ENCODE measurements around the gene HAPLN3.

Gene HAPLN3

GRCh38 chr15:88845616-88846015 lies 49.7 kb downstream of the HAPLN3 start:
- Mint-ChIP-seq H3K4me3 (no peak overlapping the region), H3K9me3 (no peaks in the 10 kb centered on the region), H3K4me1 (no peaks in the 10 kb centered on the region), H3K27me3 (no peaks in the 10 kb centered on the region), H3K27ac (no peak overlapping the region), H3K36me3 (no peaks in the 10 kb centered on the region)
- CTCF ChIA-PET: interaction anchor here (1.9 kb wide), 1 partner anchor 11 kb away, joined by 6 read pairs; no protein-coding TSS in a partner anchor
- DNase-seq: no peak

GRCh38 chr15:88844749-88845386 lies 50.5 kb downstream of the HAPLN3 start:
- Mint-ChIP-seq H3K4me1 (no peaks in the 10 kb centered on the region), H3K36me3 (no peaks in the 10 kb centered on the region), H3K27ac (no peak overlapping the region), H3K4me3 (no peak overlapping the region), H3K27me3 (no peaks in the 10 kb centered on the region), H3K9me3 (no peaks in the 10 kb centered on the region)
- CTCF ChIA-PET: interaction anchor here (0.6 to 1.9 kb wide), 2 partner anchors 10 to 656 kb away, joined by 4 to 6 read pairs; no protein-coding TSS in a partner anchor
- DNase-seq: no peak

- H3K4me1 Mint-ChIP-seq: no peaks in the 10 kb centered on the region
- no peaks in the 10 kb centered on the region for H3K9me3 Mint-ChIP-seq
- CTCF ChIA-PET: interaction anchor here (1.9 kb wide), 1 partner anchor 9 kb away, joined by 6 read pairs; no protein-coding TSS in a partner anchor
- no peak overlapping the region for H3K27ac Mint-ChIP-seq
- H3K36me3 Mint-ChIP-seq: no peaks in the 10 kb centered on the region
- no peaks in the 10 kb centered on the region for H3K27me3 Mint-ChIP-seq
- H3K4me3 Mint-ChIP-seq: no peak overlapping the region
- DNase-seq: no peak
These were observed 52.0 kb downstream of the HAPLN3 start for GRCh38 chr15:88843334-88843733.

- no peak for DNase-seq
- no peaks in the 10 kb centered on the region for H3K9me3 Mint-ChIP-seq
- CTCF ChIA-PET: no interaction called here
- no peak overlapping the region for H3K27ac Mint-ChIP-seq
- no peaks in the 10 kb centered on the region for H3K4me1 Mint-ChIP-seq
- H3K36me3 Mint-ChIP-seq: no peaks in the 10 kb centered on the region
- no peak overlapping the region for H3K4me3 Mint-ChIP-seq
- no peaks in the 10 kb centered on the region for H3K27me3 Mint-ChIP-seq
These were observed 53.2 kb downstream of the HAPLN3 start for GRCh38 chr15:88842156-88842555.

GRCh38 chr15:88841236-88841635 lies 54.1 kb downstream of the HAPLN3 start:
- Mint-ChIP-seq H3K27ac (no peak overlapping the region), H3K9me3 (no peaks in the 10 kb centered on the region), H3K27me3 (no peaks in the 10 kb centered on the region), H3K4me1 (no peaks in the 10 kb centered on the region), H3K36me3 (no peaks in the 10 kb centered on the region), H3K4me3 (no peak overlapping the region)
- no peak for DNase-seq
- CTCF ChIA-PET: interaction anchor here (0.6 kb wide), 1 partner anchor 238 kb away, joined by 3 read pairs; no protein-coding TSS in a partner anchor

GRCh38 chr15:88839961-88840360 lies 55.4 kb downstream of the HAPLN3 start:
- CTCF ChIA-PET: interaction anchor here (1.2 kb wide), 1 partner anchor 30 kb away, joined by 5 read pairs; no protein-coding TSS in a partner anchor
- H3K27me3 Mint-ChIP-seq: no peaks in the 10 kb centered on the region
- H3K9me3 Mint-ChIP-seq: no peaks in the 10 kb centered on the region
- H3K4me1 Mint-ChIP-seq: no peaks in the 10 kb centered on the region
- DNase-seq: no peak
- no peak overlapping the region for H3K27ac Mint-ChIP-seq
- no peaks in the 10 kb centered on the region for H3K36me3 Mint-ChIP-seq
- H3K4me3 Mint-ChIP-seq: no peak overlapping the region

GRCh38 chr15:88839146-88839545 lies 56.2 kb downstream of the HAPLN3 start:
- CTCF ChIA-PET: interaction anchor here (1.2 kb wide), 1 partner anchor 31 kb away, joined by 5 read pairs; no protein-coding TSS in a partner anchor

GRCh38 chr15:88838667-88839066 lies 56.7 kb downstream of the HAPLN3 start:
- Mint-ChIP-seq H3K27ac (no peak overlapping the region), H3K4me3 (no peak overlapping the region), H3K27me3 (no peaks in the 10 kb centered on the region), H3K9me3 (no peaks in the 10 kb centered on the region), H3K4me1 (no peaks in the 10 kb centered on the region), H3K36me3 (no peaks in the 10 kb centered on the region)
- no peak for DNase-seq
- CTCF ChIA-PET: no interaction called here

More at GRCh38 chr15:88839146-88839545, 56.2 kb downstream of the HAPLN3 start:
- H3K9me3 Mint-ChIP-seq: no peaks in the 10 kb centered on the region
- DNase-seq: no peak
- no peaks in the 10 kb centered on the region for H3K4me1 Mint-ChIP-seq
- H3K4me3 Mint-ChIP-seq: no peak overlapping the region
- no peak overlapping the region for H3K27ac Mint-ChIP-seq
- H3K36me3 Mint-ChIP-seq: no peaks in the 10 kb centered on the region
- no peaks in the 10 kb centered on the region for H3K27me3 Mint-ChIP-seq

GRCh38 chr15:88835646-88836045 lies 59.7 kb downstream of the HAPLN3 start:
- H3K9me3 Mint-ChIP-seq: no peaks in the 10 kb centered on the region
- H3K27ac Mint-ChIP-seq: no peak overlapping the region
- H3K4me3 Mint-ChIP-seq: no peak overlapping the region
- H3K36me3 Mint-ChIP-seq: no peaks in the 10 kb centered on the region
- CTCF ChIA-PET: interaction anchor here (1.8 kb wide), 1 partner anchor 211 kb away, joined by 9 read pairs; no protein-coding TSS in a partner anchor
- no peak for DNase-seq
- no peaks in the 10 kb centered on the region for H3K4me1 Mint-ChIP-seq
- H3K27me3 Mint-ChIP-seq: no peaks in the 10 kb centered on the region

GRCh38 chr15:88835119-88835518 lies 60.2 kb downstream of the HAPLN3 start:
- CTCF ChIA-PET: interaction anchor here (1.6 to 1.8 kb wide), 2 partner anchors 9 to 211 kb away, joined by 6 to 9 read pairs; no protein-coding TSS in a partner anchor
- no peak for DNase-seq
- Mint-ChIP-seq H3K27me3 (no peaks in the 10 kb centered on the region), H3K4me3 (no peak overlapping the region), H3K4me1 (no peaks in the 10 kb centered on the region), H3K9me3 (no peaks in the 10 kb centered on the region), H3K27ac (no peak overlapping the region), H3K36me3 (no peaks in the 10 kb centered on the region)

- Mint-ChIP-seq H3K4me1 (no peaks in the 10 kb centered on the region), H3K9me3 (no peaks in the 10 kb centered on the region), H3K4me3 (no peak overlapping the region), H3K27me3 (no peaks in the 10 kb centered on the region), H3K27ac (no peak overlapping the region), H3K36me3 (no peaks in the 10 kb centered on the region)
- DNase-seq: peak; percentile 40
- CTCF ChIA-PET: interaction anchor here (0.6 to 1.8 kb wide), 4 partner anchors 10 to 570 kb away, joined by 4 to 9 read pairs (median 5); no protein-coding TSS in a partner anchor
These were observed 61.0 kb downstream of the HAPLN3 start for GRCh38 chr15:88834211-88834812.

- no peaks in the 10 kb centered on the region for H3K36me3 Mint-ChIP-seq
- H3K4me3 Mint-ChIP-seq: no peak overlapping the region
- no peak overlapping the region for H3K27ac Mint-ChIP-seq
- no peak for DNase-seq
- H3K4me1 Mint-ChIP-seq: no peaks in the 10 kb centered on the region
- no peaks in the 10 kb centered on the region for H3K9me3 Mint-ChIP-seq
- CTCF ChIA-PET: interaction anchor here (1.2 to 1.8 kb wide), 4 partner anchors 10 to 209 kb away, joined by 4 to 9 read pairs (median 6); no protein-coding TSS in a partner anchor
- no peaks in the 10 kb centered on the region for H3K27me3 Mint-ChIP-seq
These were observed 61.6 kb downstream of the HAPLN3 start for GRCh38 chr15:88833731-88834100.

GRCh38 chr15:88832820-88833730 lies 62.3 kb downstream of the HAPLN3 start:
- H3K27ac Mint-ChIP-seq: no peak overlapping the region
- no peak for DNase-seq
- CTCF ChIA-PET: interaction anchor here (0.8 to 1.8 kb wide), 3 partner anchors 10 to 208 kb away, joined by 3 to 6 read pairs (median 4); partner anchors contain the start of gene ISG20

GRCh38 chr15:88830016-88830415 lies 65.3 kb downstream of the HAPLN3 start:
- H3K4me1 Mint-ChIP-seq: no peaks in the 10 kb centered on the region
- H3K27me3 Mint-ChIP-seq: peaks cover 8% of the 10 kb centered on the region
- DNase-seq: no peak
- no peaks in the 10 kb centered on the region for H3K36me3 Mint-ChIP-seq
- CTCF ChIA-PET: no interaction called here
- H3K9me3 Mint-ChIP-seq: no peaks in the 10 kb centered on the region
- H3K27ac Mint-ChIP-seq: no peak overlapping the region
- no peak overlapping the region for H3K4me3 Mint-ChIP-seq

More at GRCh38 chr15:88832820-88833730, 62.3 kb downstream of the HAPLN3 start:
- no peak overlapping the region for H3K4me3 Mint-ChIP-seq
- H3K9me3 Mint-ChIP-seq: no peaks in the 10 kb centered on the region
- H3K4me1 Mint-ChIP-seq: no peaks in the 10 kb centered on the region
- H3K36me3 Mint-ChIP-seq: no peaks in the 10 kb centered on the region
- H3K27me3 Mint-ChIP-seq: peaks cover 4% of the 10 kb centered on the region

Data from activated naive CD4-positive, alpha-beta T cell treated with anti-CD3 and anti-CD28 coated beads, Interleukin-2, amount 10 ng/mL, durations not matched to agents 7 days and 5 days (primary cell).